GM19099 (cell line): ENCODE results near the gene HDDC3.

ENCODE experiments used
- POLR2A ChIP-seq: IDR thresholded peaks from 3 replicates; pipeline ENCODE4 v1.6.1; 2011; ENCODE audit warnings: low read depth; ENCODE audit not compliant: insufficient read length; ENCODE audit errors: extremely low read depth

HDDC3 gene

DNA sequence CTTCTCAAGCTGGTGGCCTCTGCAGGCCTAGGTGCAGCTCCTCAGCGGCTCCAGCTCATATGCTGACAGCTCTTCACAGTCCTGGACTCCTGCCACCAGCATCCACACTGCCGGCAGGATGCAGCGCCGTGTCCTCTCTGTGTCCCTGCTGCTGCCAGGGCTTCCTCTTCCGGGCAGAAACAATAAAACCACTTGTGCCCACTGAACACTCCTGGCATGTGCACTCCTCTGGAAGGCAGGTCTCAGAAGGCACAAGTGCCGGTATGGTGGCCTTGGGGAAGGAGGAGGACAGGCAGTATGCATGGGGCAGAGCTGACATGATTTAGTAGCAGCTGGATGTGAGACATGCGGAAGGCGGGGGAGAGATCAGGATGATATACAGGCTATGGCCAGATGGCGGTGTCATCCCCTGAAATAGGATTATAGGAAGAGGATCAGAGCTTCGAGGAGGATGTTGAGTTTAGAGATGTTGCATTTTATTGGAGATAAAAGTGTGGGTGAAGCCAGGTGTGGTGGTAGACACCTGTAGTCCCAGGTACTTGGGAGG is 36.7 kb downstream of the HDDC3 start:
- TF ChIP-seq POLR2A = no peak

DNA sequence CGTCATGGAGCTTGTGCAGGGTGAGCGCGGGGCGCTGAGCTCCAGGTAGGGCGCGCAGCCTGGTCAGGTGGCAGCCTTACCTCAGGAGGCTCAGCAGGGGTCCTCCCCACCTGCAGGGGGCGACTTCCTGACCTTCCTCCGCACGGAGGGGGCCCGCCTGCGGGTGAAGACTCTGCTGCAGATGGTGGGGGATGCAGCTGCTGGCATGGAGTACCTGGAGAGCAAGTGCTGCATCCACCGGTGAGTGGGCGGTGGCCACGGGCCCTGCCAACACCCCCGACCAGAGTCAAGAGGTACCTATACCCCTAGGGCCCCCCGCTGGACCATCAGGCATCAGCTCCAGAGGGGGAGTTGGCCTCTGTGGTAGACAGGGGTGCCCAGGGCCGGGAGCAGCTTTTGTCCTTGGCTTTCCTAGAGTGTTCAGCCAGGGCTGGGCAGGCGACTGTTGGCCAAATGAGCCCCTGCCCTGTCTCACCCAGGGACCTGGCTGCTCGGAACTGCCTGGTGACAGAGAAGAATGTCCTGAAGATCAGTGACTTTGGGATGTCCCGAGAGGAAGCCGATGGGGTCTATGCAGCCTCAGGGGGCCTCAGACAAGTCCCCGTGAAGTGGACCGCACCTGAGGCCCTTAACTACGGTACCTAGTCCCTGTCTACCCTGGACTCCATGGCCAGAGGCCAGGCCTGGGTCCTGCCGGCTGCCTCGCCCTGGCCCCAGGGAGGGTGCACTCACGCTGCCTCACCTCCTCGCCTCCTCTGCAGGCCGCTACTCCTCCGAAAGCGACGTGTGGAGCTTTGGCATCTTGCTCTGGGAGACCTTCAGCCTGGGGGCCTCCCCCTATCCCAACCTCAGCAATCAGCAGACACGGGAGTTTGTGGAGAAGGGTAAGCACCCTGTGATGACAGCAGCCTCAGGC is 38.9 kb downstream of the HDDC3 start:
- TF ChIP-seq POLR2A = no peak

DNA sequence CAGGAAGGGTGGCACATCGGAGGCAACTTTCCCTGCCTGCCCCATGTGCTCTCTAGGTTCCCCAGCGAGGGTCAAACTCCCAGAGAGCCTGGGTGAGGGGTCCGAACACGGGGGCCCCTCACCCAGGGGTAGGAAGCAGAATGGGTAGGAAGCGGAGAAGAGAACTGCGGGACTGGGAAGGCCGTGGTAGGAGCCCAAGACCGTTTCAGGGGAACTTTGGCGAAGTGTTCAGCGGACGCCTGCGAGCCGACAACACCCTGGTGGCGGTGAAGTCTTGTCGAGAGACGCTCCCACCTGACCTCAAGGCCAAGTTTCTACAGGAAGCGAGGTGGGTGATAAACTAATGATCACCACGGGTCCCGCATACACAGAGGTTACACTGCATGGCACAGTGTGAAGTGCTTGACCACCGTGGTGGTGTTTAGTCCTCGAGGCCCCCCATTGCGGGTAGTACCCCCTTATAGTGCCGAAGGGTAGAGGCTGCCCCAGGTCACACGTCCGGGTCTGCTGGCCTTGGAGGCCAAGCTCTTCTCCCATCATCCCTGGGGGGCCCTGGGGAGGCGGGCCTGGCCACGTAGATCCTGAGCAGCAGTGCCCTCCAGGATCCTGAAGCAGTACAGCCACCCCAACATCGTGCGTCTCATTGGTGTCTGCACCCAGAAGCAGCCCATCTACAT is 39.7 kb downstream of the HDDC3 start:
- TF ChIP-seq POLR2A = no peak

DNA sequence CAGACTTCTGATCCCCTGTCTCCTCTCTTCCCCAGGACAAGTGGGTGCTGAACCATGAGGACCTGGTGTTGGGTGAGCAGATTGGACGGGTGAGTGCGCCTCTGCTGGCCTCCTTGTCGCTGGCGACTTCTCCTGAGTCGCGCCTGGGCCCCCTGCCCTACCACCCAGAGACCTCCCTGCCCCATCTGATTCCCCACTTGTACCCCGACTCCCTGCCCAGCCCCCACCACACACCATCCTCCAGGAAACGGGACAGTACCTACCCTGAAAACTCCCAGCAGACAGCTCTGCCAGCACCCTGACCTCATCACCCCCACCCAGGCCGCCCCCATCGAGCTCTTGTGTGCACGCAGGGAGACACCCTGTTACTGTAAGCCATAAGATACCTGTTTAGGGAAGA is 40.3 kb downstream of the HDDC3 start:
- no peak for TF ChIP-seq POLR2A

DNA sequence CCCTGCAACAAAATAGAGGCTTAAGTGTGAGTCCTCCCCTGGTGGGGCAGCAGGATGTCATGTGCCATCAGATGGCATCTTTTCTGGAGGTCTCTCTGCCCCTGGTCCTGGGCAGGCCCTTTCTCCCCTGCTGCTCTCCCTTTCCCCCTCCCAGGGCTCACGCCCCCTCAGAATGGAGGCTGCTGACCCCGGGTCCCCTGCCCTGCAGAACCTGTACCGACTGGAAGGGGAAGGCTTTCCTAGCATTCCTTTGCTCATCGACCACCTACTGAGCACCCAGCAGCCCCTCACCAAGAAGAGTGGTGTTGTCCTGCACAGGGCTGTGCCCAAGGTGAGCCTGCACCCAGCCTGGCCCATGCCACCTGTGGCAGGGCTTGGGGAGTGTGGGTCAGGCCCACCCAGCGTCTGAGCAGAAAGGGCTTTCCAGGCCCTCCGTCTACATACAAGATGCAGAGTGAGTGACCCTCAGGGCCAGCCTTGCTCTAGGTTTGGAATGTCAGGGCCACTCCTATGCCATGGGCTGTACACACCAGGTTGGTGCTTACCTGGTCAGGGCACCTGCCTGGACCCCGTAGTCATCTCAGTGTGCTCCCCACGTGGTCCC is 40.9 kb downstream of the HDDC3 start:
- TF ChIP-seq POLR2A = no peak

DNA sequence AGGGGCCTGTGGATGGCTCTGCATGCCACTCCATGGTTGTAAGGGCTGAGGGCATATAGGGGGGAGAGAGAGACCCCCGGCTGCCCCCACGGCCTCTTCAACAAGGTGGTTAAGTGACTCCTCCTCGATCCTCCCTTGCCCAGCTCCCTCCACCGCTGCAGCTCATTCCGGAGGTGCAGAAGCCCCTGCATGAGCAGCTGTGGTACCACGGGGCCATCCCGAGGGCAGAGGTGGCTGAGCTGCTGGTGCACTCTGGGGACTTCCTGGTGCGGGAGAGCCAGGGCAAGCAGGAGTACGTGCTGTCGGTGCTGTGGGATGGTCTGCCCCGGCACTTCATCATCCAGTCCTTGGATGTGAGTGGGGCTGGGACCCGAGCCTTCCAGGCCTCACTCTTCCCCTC is 41.5 kb downstream of the HDDC3 start:
- TF ChIP-seq POLR2A = no peak

DNA sequence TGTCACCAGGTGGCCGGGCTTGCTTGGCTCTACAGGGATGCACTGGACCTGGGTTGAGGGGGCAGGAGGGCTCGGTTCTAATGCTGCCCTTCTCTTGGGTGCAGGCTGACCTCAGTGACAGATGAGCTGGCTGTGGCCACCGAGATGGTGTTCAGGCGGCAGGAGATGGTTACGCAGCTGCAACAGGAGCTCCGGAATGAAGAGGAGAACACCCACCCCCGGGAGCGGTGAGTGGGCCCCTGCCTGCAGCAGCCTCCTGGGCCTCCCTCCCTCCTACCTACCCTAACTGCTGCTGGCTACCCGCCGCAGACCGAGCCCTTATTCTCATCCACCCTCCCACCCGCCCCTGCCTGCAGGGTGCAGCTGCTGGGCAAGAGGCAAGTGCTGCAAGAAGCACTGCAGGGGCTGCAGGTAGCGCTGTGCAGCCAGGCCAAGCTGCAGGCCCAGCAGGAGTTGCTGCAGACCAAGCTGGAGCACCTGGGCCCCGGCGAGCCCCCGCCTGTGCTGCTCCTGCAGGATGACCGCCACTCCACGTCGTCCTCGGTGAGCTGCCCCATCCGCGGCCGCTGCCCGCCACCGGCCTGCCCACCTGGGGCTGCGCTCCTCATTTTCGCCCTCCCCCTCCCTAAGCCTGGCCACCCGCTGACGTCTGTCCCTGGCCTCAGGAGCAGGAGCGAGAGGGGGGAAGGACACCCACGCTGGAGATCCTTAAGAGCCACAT is 42.5 kb downstream of the HDDC3 start:
- no peak for TF ChIP-seq POLR2A

DNA sequence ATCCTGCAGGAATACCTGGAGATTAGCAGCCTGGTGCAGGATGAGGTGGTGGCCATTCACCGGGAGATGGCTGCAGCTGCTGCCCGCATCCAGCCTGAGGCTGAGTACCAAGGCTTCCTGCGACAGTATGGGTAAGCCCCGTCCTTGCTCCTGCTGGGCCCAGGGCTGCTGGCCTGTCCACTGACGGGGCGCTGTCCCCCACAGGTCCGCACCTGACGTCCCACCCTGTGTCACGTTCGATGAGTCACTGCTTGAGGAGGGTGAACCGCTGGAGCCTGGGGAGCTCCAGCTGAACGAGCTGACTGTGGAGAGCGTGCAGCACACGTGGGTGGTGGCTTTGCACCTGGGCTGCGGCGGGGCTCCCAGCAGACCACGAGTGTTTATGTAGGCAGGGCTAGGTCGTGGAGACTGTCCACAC is 43.0 kb downstream of the HDDC3 start:
- no peak for TF ChIP-seq POLR2A

DNA sequence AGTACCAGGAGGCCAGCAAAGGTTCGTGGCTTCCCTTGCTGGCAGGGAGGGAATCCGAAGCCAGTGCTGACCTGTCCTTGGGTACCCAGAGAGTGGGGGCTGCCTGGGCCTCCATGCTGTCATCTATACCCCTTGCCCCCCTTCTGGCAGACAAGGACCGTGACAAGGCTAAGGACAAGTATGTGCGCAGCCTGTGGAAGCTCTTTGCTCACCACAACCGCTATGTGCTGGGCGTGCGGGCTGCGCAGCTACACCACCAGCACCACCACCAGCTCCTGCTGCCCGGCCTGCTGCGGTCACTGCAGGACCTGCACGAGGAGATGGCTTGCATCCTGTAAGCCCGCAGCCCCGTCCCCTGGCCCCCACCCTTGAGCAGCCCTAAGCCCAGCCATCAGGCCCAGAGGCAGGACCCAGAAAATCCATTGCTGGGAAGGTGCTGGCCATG is 45.3 kb downstream of the HDDC3 start:
- no peak for TF ChIP-seq POLR2A

DNA sequence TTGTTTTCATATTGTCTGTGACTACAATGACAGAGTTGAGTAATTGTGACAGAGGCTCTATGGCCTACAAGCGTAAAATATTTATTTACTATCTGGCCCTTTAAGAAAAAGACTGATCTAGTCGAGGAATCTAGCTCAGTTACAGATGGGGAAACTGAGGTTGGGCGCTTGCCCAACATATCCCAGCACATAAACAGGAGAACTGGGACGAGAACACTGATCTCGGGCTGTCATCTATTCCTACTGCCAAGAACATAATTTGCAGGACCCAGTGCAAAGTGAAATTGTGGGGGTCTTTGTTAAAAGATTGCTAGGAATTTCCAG is 46.1 kb downstream of the HDDC3 start:
- TF ChIP-seq POLR2A = no peak

DNA sequence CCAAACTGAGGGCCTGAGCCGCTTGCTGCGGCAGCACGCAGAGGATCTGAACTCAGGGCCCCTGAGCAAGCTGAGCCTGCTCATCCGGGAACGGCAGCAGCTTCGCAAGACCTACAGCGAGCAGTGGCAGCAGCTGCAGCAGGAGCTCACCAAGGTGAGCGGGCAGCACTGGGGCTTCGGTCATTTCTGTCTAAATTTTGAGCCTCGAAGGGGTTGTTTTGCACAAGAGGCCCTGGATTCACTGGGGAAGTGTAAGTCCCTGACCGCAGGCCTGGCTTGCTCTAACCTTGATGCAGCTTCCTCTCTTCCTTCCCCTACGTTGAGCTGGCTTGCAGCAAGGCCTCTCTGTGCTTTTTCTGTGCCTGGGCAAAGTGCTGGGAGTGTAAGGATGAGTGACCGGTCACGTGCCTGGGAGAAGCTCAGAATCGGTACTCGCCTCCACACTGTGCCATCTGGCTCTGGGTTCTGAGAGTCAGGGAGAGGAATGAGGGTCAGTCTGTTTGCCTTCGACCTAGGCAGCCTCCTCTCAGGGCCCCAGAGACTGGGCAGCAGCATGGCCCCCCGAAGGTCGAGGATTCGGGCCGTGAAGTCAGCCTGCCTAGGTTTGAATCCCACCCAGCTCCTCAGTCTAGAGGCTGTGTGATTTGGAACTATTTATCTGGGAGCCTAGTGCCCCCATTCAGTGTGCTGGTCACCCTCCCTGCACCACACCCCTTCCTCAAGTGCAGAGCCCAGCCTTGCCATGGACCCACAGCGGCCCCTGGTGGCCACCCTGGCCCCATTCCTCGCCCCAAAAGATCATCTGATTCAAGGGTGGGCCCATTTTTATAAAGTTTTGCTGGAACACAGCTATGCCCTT is 46.7 kb downstream of the HDDC3 start:
- TF ChIP-seq POLR2A = no peak

DNA sequence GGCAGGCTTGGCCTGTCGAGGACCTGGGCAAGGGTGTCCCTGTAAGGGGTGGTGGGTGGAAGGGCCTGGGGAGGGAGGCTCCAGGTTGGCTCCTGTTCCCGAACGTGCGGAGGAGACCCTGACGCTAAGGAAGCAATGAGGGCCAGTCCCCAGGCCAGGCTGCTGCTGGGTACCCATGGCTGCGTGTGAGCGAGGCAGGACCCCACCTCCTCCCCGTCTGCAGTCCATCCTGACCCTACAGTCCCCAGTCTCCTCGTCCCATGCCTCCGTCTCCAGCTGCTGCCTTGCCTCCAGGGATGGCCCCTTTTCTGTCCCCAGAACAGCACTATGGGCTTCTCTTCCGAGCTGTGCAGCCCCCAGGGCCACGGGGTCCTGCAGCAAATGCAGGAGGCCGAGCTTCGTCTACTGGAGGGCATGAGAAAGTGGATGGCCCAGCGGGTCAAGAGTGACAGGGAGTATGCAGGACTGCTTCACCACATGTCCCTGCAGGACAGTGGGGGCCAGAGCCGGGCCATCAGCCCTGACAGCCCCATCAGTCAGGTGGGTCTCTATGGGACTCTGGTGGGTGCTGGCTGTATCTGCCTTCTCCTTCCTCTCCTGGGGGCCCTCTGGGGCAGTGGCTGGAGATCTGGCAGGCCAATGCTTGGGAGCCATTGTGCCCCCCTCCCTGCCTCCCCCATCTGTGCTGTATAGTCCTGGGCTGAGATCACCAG is 47.5 kb downstream of the HDDC3 start:
- TF ChIP-seq POLR2A = no peak

DNA sequence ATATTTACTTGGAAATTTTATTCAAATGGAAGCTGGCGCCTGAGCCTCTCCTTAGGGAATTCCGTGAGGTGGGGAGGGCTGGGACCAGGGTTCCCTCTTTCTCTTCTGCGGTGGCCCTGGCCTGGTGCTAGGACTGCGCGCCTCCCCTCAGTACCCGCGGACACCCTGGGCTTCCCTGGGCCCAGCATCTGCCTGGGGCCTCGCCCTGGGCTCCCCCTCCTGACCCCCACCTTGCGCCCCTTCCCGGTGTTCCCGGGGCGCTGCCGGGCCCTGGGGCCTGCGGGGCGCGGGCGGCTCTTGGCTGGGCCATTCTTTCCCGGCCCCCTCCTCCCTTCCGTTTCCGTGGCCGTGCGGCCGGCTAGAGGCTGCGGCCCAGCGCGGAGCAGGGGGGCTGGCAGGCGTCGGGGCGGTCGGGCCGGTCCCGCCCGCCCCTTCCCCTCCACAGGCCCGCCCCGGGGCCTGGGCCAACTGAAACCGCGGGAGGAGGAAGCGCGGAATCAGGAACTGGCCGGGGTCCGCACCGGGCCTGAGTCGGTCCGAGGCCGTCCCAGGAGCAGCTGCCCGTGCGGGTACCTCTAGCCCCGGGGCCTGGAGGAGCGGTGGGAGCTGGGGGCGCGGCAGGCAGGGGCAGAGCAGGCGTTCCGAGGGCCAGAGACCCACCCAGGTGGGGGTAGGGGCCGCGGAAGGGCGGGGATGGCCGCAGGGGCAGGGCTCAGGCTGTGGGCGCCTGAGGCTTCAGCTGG is 48.2 kb downstream of the HDDC3 start, which contains the start of gene FES:
FES (plus strand) TSS at position 529 of the 743 bp plus-strand sequence. CDS start 542 bp downstream, outside the sequence.
- peak; percentile 54 for TF ChIP-seq POLR2A
